ENCODE measurements around the gene RAMACL.

- TF ChIP-seq EZH2 (IDR thresholded peaks at IDR 0.05; ENCODE audit: borderline replicate concordance, low read length) (no peak), CTCF (IDR thresholded peaks at IDR 0.05; ENCODE audit: low read length) (no peak)
Measured at GRCh38 chr6:166575205-166575604, 11.3 kb downstream of the RAMACL start.

Measured in OCI-LY1 (cell line).